A549 (cell line): ENCODE results near the gene DPEP1. TPM values are rescaled to one million over a fixed set of nuclear protein-coding genes. Genes with fewer than 3 reads are reported as not detected.

Experiments used
- ATAC-seq, 2 experiments: fragments of 200-7000 bp in 1 of 2; fragments of >200 bp in 1 of 2; cut with Nextera tagmentation in 1 of 2; cut with Tn5 transposase in 1 of 2; 3 replicates each; pipeline versions ENCODE4 v1.8.0 to v1.9.1; 2018 to 2020; ENCODE audit warnings: mild to moderate bottlenecking in 1 of 2, moderate library complexity in 1 of 2
- CTCF ChIA-PET: fragments of 300-600 bp; sonication (Branson Sonifier 250); formaldehyde crosslinking; extraction: SDS; loops from one replicate; lab custom pipeline; 2021; ENCODE audit warnings: antibody characterized with exemption, inconsistent platforms; lab: Yijun Ruan, JAX
- POLR2A ChIA-PET: fragments of 350-600 bp; formaldehyde crosslinking; extraction: SDS; loops from one replicate; lab custom pipeline; 2021; ENCODE audit warnings: antibody characterized with exemption, inconsistent platforms; lab: Yijun Ruan, JAX
- DNase-seq, 2 experiments: peaks; one replicate each; pipeline versions ENCODE4 v3.0.0 to v3.0.0-alpha.2; 2011 to 2016; ENCODE audit warnings: low read depth in 1 of 2, low spot score in 1 of 2
- FAIRE-seq: peaks from 2 replicates; lab custom pipeline; 2011; peaks lifted over from hg19 to GRCh38; lab: Jason Lieb, UNC
- H3K27ac ChIP-seq, 2 experiments: fragments of >200 bp; sonication (Bioruptor Twin); formaldehyde crosslinking; 3 replicates each; pipeline ENCODE4 v1.5.1; 2016 to 2017
- H3K4me1 ChIP-seq: fragments of >200 bp; sonication (Bioruptor Twin); formaldehyde crosslinking; 3 replicates; pipeline ENCODE4 v1.6.1; 2016
- H3K4me2 ChIP-seq: fragments of >200 bp; sonication (Bioruptor Twin); formaldehyde crosslinking; 3 replicates; pipeline ENCODE4 v1.6.1; 2016
- H3K4me3 ChIP-seq: fragments of >200 bp; sonication (Bioruptor Twin); formaldehyde crosslinking; 3 replicates; pipeline ENCODE4 v1.5.1; 2016
- H3K9me3 ChIP-seq: fragments of >200 bp; sonication (Bioruptor Twin); formaldehyde crosslinking; 3 replicates; pipeline ENCODE4 v1.6.1; 2016
- BHLHE40 ChIP-seq: IDR thresholded peaks from 2 replicates; pipeline ENCODE4 v1.6.1; 2012; ENCODE audit warnings: low read depth, low read length, inconsistent platforms
- CHD4 ChIP-seq: fragments of 200-600 bp; sonication (generic); IDR thresholded peaks from 2 replicates; pipeline ENCODE4 v1.6.1; 2016; ENCODE audit warnings: antibody characterized with exemption, mild to moderate bottlenecking, borderline replicate concordance
- CTCF ChIP-seq: fragments of >200 bp; sonication (Bioruptor Twin); formaldehyde crosslinking; IDR thresholded peaks from 3 replicates; pipeline ENCODE4 v1.5.1; 2016
- EHF ChIP-seq: fragments of 250-450 bp; sonication (Bioruptor Pico); IDR thresholded peaks from 2 replicates; pipeline ENCODE4 v1.5.0; 2020; ENCODE audit warnings: mild to moderate bottlenecking
- EP300 ChIP-seq, 2 experiments: fragments of >200 bp; sonication (Bioruptor Twin); formaldehyde crosslinking; IDR thresholded peaks; 2 replicates in 1 of 2; 3 replicates in 1 of 2; pipeline ENCODE4 v1.6.1; 2016 to 2017
- ESRRA ChIP-seq: fragments of 150-350 bp; IDR thresholded peaks from 2 replicates; pipeline ENCODE4 v1.6.1; 2014; ENCODE audit warnings: mild to moderate bottlenecking, low read length, borderline replicate concordance
- FOSL2 ChIP-seq, 2 experiments: fragments of 450-650 bp in 1 of 2; fragments of >200 bp in 1 of 2; sonication (Bioruptor Twin) in 1 of 2; formaldehyde crosslinking; IDR thresholded peaks; 2 replicates each; pipeline versions ENCODE4 v1.5.0 to v1.6.1; 2016 to 2020; ENCODE audit warnings: mild to moderate bottlenecking in 1 of 2, moderate library complexity in 1 of 2
- GATA3 ChIP-seq: IDR thresholded peaks from 2 replicates; pipeline ENCODE4 v1.6.1; 2012; ENCODE audit warnings: borderline replicate concordance
- HEYL ChIP-seq: fragments of 250-450 bp; sonication (Bioruptor Pico); IDR thresholded peaks from 2 replicates; pipeline ENCODE4 v1.8.0; 2021; ENCODE audit warnings: mild to moderate bottlenecking, moderate library complexity
- HOXB5 ChIP-seq: fragments of 250-450 bp; sonication (Bioruptor Pico); IDR thresholded peaks from 2 replicates; pipeline ENCODE4 v1.5.0; 2020; ENCODE audit warnings: mild to moderate bottlenecking, moderate library complexity
- JUNB ChIP-seq: fragments of >200 bp; sonication (Bioruptor Twin); formaldehyde crosslinking; IDR thresholded peaks from 2 replicates; pipeline ENCODE4 v1.6.1; 2016
- KDM1A ChIP-seq: fragments of 200-600 bp; sonication (generic); IDR thresholded peaks from 2 replicates; pipeline ENCODE4 v1.6.1; 2016; ENCODE audit warnings: low read depth, mild to moderate bottlenecking
- KDM5A ChIP-seq: fragments of 200-600 bp; sonication (generic); IDR thresholded peaks from 2 replicates; pipeline ENCODE4 v1.6.1; 2016; ENCODE audit warnings: antibody characterized with exemption, mild to moderate bottlenecking
- MAFK ChIP-seq: fragments of 450-650 bp; IDR thresholded peaks from 2 replicates; pipeline ENCODE4 v1.6.1; 2014; ENCODE audit not compliant: partially characterized antibody
- MAZ ChIP-seq: fragments of 150-350 bp; IDR thresholded peaks from 2 replicates; pipeline ENCODE4 v1.6.1; 2014; ENCODE audit warnings: antibody characterized with exemption, low read depth, low read length, borderline replicate concordance
- NFE2L2 ChIP-seq: fragments of 150-350 bp; conservative IDR thresholded peaks from 2 replicates; pipeline ENCODE4 v1.6.1; 2014; ENCODE audit warnings: low read length
- POLR2AphosphoS2 ChIP-seq: conservative IDR thresholded peaks from 2 replicates; pipeline ENCODE4 v1.6.1; 2012; ENCODE audit warnings: low read length, improper control_type of control experiment, inconsistent platforms
- RCOR1 ChIP-seq: fragments of 150-350 bp; IDR thresholded peaks from 2 replicates; pipeline ENCODE4 v1.6.1; 2014; ENCODE audit warnings: antibody characterized with exemption, low read length, low read depth
- RFX5 ChIP-seq: fragments of 450-650 bp; IDR thresholded peaks from 2 replicates; pipeline ENCODE4 v1.7.1; 2014; ENCODE audit warnings: antibody characterized with exemption, mild to moderate bottlenecking, moderate library complexity
- SREBF2 ChIP-seq: fragments of 450-650 bp; IDR thresholded peaks from 2 replicates; pipeline ENCODE4 v1.6.1; 2014; ENCODE audit warnings: mild to moderate bottlenecking, moderate library complexity
- TFCP2L1 ChIP-seq: fragments of 250-450 bp; sonication (Bioruptor Pico); IDR thresholded peaks from 2 replicates; pipeline ENCODE4 v1.5.0; 2021; ENCODE audit warnings: mild to moderate bottlenecking
- ZFP36 ChIP-seq: fragments of 450-650 bp; IDR thresholded peaks from 2 replicates; pipeline ENCODE4 v1.6.1; 2014; ENCODE audit warnings: borderline replicate concordance; ENCODE audit not compliant: partially characterized antibody
- ZNF302 ChIP-seq: fragments of 250-450 bp; sonication (Bioruptor Pico); IDR thresholded peaks from 2 replicates; pipeline ENCODE4 v1.9.0; 2021; ENCODE audit warnings: inconsistent platforms, mild to moderate bottlenecking, moderate library complexity
- WGBS: methylation state at CpG from one replicate; pipeline ENCODE4 v1.1.6; 2017; ENCODE audit errors: missing lambda C conversion rate; 5-methylcytosine and 5-hydroxymethylcytosine counted together
- polyA plus RNA-seq, 4 experiments: library from polyadenylated mRNA; depleted of rRNA in 3 of 4; stranded (reverse); fragments of >200 nt; fragmentation: RNase III in 1 of 4; extraction: RNeasy Plus Mini Kit Qiagen cat#74134 plus additional on column Dnase treatment in 1 of 4; gene quantifications; 2 replicates in 3 of 4; 3 replicates in 1 of 4; pipeline ENCODE4 v1.2.3, GENCODE V29; 2011 to 2017
- TF ChIP-seq, protein P1 (sequence below): fragments of 250-450 bp; sonication (Bioruptor Pico); IDR thresholded peaks from 2 replicates; pipeline ENCODE4 v1.5.0; 2021; ENCODE audit warnings: mild to moderate bottlenecking, moderate library complexity, borderline replicate concordance
- TF ChIP-seq, protein P2 (sequence below): IDR thresholded peaks from 2 replicates; pipeline ENCODE4 v1.6.1; 2012

The DPEP1 gene
- polyA plus RNA-seq, 2 of the 4 experiments (the other 2 are of a cell fraction): 1.3 to 1.5 TPM

GRCh38 chr16:89619840-89620239 is 6.4 kb downstream of the DPEP1 start:
- FAIRE-seq: no peak
- peak overlapping the region in 1 of 2 experiments; percentile 51; a peak in 2 of 6 replicates for H3K27ac ChIP-seq
- ChIA-PET POLR2A (interaction anchor here (0.6 kb wide), 1 partner anchor 54 kb away, joined by 3 read pairs; no protein-coding TSS in a partner anchor), CTCF (interaction anchor here (1.0 to 2.5 kb wide), 2 partner anchors 9 to 21 kb away, joined by 3 to 10 read pairs; no protein-coding TSS in a partner anchor)
- H3K4me3 ChIP-seq: no peak overlapping the region
- WGBS: 74% methylated on average over 8 of the region's 12 CpGs
- no peak for TF ChIP-seq ESRRA
- no peak for TF ChIP-seq NFE2L2
- TF ChIP-seq SREBF2: no peak
- no peak for TF ChIP-seq ZNF302 (CRISPR knock-in tag)
- TF ChIP-seq RFX5: no peak
- ATAC-seq: no peak
- peaks cover 19% of the 10 kb centered on the region for H3K4me1 ChIP-seq
- no peaks in the 10 kb centered on the region for H3K9me3 ChIP-seq
- H3K4me2 ChIP-seq: no peak overlapping the region
- no peak for DNase-seq

DNA sequence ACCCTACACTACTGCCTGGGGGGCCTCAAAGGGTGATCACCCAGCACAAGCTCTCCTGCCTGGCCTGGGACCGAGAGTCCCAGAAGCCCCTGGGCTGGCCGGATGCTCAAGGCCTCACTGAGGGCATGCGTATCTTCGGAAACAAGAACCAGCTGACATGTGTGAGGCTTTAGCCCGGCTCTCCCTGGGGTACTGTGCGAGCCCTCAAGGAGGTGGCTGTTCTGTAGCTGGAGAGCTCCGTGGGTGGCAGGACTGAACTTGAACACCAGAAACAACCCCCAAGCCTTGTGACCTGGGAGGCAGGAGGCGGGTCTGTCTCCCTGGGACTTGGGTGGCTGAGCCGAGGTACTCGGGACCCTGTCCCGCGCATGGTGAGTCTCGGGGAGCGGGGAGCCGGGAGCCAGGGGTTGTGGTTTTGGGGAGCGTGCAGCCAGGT is 7.0 kb downstream of the DPEP1 start:
- ATAC-seq: peak in 1 of 2 experiments; percentile 45; a peak in 4 of 6 replicates
- H3K4me3 ChIP-seq: no peak overlapping the region
- peaks cover 19% of the 10 kb centered on the region for H3K4me1 ChIP-seq
- H3K27ac ChIP-seq: peak overlapping the region; percentile 21 to 51; a peak in 3 of 6 replicates
- ChIA-PET CTCF (interaction anchor here (0.6 to 2.5 kb wide), 4 partner anchors 10 to 109 kb away, joined by 3 to 10 read pairs (median 3); no protein-coding TSS in a partner anchor), POLR2A (interaction anchor here (0.6 kb wide), 1 partner anchor 55 kb away, joined by 3 read pairs; no protein-coding TSS in a partner anchor)
- no peaks in the 10 kb centered on the region for H3K9me3 ChIP-seq
- H3K4me2 ChIP-seq: no peak overlapping the region
- peak in 1 of 2 experiments; percentile 51 for DNase-seq
- WGBS: 71% methylated on average over 12 of the region's 16 CpGs
- FAIRE-seq: no peak
- TF ChIP-seq RCOR1 (no peak), EP300 (IDR thresholded peaks at IDR 0.05) (no peak), EHF (no peak), POLR2AphosphoS2 (no peak), GATA3 (no peak), HOXB5 (CRISPR knock-in tag) (no peak), HEYL (no peak), TFCP2L1 (CRISPR knock-in tag) (no peak), CHD4 (no peak), JUNB (no peak), BHLHE40 (no peak), ZFP36 (no peak), KDM1A (no peak), FOSL2 (IDR thresholded peaks at IDR 0.05) (no peak), FOSL2 (CRISPR knock-in tag; IDR thresholded peaks at IDR 0.05) (no peak), MAZ (no peak), MAFK (no peak), KDM5A (no peak), CTCF (no peak)
- TF ChIP-seq, protein P1, sequence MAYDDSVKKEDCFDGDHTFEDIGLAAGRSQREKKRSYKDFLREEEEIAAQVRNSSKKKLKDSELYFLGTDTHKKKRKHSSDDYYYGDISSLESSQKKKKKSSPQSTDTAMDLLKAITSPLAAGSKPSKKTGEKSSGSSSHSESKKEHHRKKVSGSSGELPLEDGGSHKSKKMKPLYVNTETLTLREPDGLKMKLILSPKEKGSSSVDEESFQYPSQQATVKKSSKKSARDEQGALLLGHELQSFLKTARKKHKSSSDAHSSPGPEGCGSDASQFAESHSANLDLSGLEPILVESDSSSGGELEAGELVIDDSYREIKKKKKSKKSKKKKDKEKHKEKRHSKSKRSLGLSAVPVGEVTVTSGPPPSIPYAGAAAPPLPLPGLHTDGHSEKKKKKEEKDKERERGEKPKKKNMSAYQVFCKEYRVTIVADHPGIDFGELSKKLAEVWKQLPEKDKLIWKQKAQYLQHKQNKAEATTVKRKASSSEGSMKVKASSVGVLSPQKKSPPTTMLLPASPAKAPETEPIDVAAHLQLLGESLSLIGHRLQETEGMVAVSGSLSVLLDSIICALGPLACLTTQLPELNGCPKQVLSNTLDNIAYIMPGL (CRISPR knock-in tag): no peak
- TF ChIP-seq, protein P2, sequence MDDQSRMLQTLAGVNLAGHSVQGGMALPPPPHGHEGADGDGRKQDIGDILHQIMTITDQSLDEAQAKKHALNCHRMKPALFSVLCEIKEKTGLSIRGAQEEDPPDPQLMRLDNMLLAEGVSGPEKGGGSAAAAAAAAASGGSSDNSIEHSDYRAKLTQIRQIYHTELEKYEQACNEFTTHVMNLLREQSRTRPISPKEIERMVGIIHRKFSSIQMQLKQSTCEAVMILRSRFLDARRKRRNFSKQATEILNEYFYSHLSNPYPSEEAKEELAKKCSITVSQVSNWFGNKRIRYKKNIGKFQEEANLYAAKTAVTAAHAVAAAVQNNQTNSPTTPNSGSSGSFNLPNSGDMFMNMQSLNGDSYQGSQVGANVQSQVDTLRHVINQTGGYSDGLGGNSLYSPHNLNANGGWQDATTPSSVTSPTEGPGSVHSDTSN: no peak
